KMS-11 (cell line): ENCODE data around the gene TEFM.

Experiments used
- H2AFZ ChIP-seq: fragments of 200-600 bp; sonication (generic); 2 replicates; pipeline ENCODE4 v1.6.1; 2016; ENCODE audit warnings: antibody characterized with exemption, mixed run types, low read depth
- H3K27ac ChIP-seq: fragments of 200-600 bp; sonication (generic); 2 replicates; pipeline ENCODE4 v1.6.1; 2016; ENCODE audit warnings: mild to moderate bottlenecking, mixed run types
- H3K27me3 ChIP-seq: fragments of 200-600 bp; sonication (generic); 2 replicates; pipeline ENCODE4 v1.6.1; 2017; ENCODE audit warnings: mild to moderate bottlenecking, low read depth, mixed run types, moderate library complexity; ENCODE audit not compliant: insufficient read depth
- H3K36me3 ChIP-seq: fragments of 200-600 bp; sonication (generic); 2 replicates; pipeline ENCODE4 v1.6.1; 2017; ENCODE audit warnings: mild to moderate bottlenecking, mixed run types; ENCODE audit not compliant: insufficient read depth
- H3K4me1 ChIP-seq: fragments of 200-600 bp; sonication (generic); 2 replicates; pipeline ENCODE4 v1.6.1; 2016; ENCODE audit warnings: mild to moderate bottlenecking, low read depth, mixed run types; ENCODE audit not compliant: poor library complexity, severe bottlenecking
- H3K4me2 ChIP-seq: fragments of 200-600 bp; sonication (generic); 2 replicates; pipeline ENCODE4 v1.7.0; 2016; ENCODE audit warnings: mild to moderate bottlenecking, mixed run types
- H3K4me3 ChIP-seq: fragments of 200-600 bp; sonication (generic); IDR thresholded peaks from 2 replicates; pipeline ENCODE4 v1.6.1; 2017; ENCODE audit warnings: low read depth, low read length, mixed read lengths; ENCODE audit not compliant: insufficient read depth
- H3K79me2 ChIP-seq: fragments of 200-600 bp; sonication (generic); 2 replicates; pipeline ENCODE4 v1.6.1; 2016; ENCODE audit warnings: low read depth, mixed run types; ENCODE audit not compliant: insufficient read depth
- H3K9ac ChIP-seq: fragments of 200-600 bp; sonication (generic); 2 replicates; pipeline ENCODE4 v1.6.1; 2016; ENCODE audit warnings: mild to moderate bottlenecking, mixed run types
- H4K20me1 ChIP-seq: fragments of 200-600 bp; sonication (generic); 2 replicates; pipeline ENCODE4 v1.6.1; 2016; ENCODE audit warnings: mild to moderate bottlenecking, mixed run types; ENCODE audit not compliant: insufficient read depth
- TF ChIP-seq, protein P1 (sequence below): fragments of 200-600 bp; sonication (generic); conservative IDR thresholded peaks from 2 replicates; pipeline ENCODE4 v1.6.1; 2017; ENCODE audit warnings: low read depth, mild to moderate bottlenecking, antibody characterized with exemption, low read length, moderate library complexity, mixed read lengths

TEFM gene

DNA sequence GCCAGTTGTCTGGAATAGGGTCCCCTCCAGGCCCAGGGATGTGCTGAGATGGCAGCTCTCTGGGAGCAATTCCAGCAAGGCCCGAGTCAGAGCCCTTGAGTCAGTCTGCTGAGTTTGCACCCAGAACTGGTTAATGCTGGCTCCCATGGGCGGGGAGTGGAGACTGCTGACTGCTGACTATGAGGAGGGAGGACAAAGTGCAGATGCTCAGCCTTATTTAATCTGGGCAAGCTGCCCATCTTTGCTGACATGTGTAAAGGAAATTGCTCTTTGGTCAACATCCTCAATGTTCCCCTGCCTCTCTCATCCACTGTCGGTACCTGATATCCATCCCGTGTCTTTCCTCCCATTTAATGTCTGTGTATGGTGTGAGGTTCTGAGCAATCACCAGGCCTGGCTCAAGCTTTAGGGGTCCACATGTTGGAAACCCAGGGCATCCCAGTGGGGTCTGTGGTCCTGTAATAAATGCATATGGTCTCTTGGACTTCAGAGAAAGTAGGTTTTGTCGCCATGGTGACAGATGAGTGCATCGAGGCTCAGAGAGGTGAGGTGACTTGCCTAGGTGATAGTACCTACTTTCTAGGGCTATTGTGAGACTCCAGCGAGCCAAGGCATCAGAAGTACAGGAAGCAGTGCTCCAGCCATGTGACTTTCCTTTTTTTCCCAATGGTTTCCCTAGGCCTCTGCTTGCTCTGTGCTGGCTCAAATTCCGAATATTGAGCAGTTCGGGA is 44.8 kb upstream of the TEFM start:
- Histone ChIP-seq H2AFZ (peak overlapping the region; percentile 38; the same call in 1 of the 2 replicates), H4K20me1 (no peaks in the 10 kb centered on the region), H3K27ac (peak overlapping the region; percentile 46), H3K4me1 (peaks cover 26% of the 10 kb centered on the region), H3K4me3 (no peak overlapping the region), H3K27me3 (no peaks in the 10 kb centered on the region), H3K9ac (0 out of 2 replicates have a peak overlapping the region, but pooled peaks have one; percentile 10), H3K36me3 (no peaks in the 10 kb centered on the region), H3K79me2 (no peaks in the 10 kb centered on the region), H3K4me2 (peak overlapping the region; percentile 41; the same call in 1 of the 2 replicates)
- TF ChIP-seq, protein P1, sequence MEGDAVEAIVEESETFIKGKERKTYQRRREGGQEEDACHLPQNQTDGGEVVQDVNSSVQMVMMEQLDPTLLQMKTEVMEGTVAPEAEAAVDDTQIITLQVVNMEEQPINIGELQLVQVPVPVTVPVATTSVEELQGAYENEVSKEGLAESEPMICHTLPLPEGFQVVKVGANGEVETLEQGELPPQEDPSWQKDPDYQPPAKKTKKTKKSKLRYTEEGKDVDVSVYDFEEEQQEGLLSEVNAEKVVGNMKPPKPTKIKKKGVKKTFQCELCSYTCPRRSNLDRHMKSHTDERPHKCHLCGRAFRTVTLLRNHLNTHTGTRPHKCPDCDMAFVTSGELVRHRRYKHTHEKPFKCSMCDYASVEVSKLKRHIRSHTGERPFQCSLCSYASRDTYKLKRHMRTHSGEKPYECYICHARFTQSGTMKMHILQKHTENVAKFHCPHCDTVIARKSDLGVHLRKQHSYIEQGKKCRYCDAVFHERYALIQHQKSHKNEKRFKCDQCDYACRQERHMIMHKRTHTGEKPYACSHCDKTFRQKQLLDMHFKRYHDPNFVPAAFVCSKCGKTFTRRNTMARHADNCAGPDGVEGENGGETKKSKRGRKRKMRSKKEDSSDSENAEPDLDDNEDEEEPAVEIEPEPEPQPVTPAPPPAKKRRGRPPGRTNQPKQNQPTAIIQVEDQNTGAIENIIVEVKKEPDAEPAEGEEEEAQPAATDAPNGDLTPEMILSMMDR: no peak

DNA sequence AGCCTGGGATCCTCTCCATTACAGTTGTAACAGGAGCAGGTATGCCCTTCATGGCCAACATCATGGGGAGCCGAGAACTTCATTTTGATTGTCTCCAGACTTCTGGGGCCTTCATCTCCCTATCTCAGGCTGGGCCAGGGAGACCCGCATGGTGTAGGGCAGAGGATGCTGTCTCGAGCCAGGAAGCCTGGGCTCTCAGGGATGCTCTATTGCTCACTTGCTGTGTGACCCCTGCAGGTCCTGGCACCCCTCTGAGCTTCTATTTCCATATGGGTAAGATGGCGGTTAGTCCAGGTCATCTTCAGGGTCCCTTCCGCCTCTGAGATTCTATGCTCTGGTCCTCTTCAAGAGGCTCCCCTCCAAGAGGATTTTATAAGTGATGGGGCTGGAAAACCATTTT is 44.2 kb upstream of the TEFM start:
- TF ChIP-seq, protein P1: no peak
- Histone ChIP-seq H4K20me1 (no peaks in the 10 kb centered on the region), H3K9ac (0 out of 2 replicates have a peak overlapping the region, but pooled peaks have one; percentile 10), H3K4me1 (peaks cover 26% of the 10 kb centered on the region), H3K27me3 (no peaks in the 10 kb centered on the region), H2AFZ (peak overlapping the region; percentile 38; the same call in 1 of the 2 replicates), H3K36me3 (no peaks in the 10 kb centered on the region), H3K27ac (peak overlapping the region; percentile 46), H3K4me2 (peak overlapping the region; percentile 41; the same call in 1 of the 2 replicates), H3K4me3 (no peak overlapping the region), H3K79me2 (no peaks in the 10 kb centered on the region)

DNA sequence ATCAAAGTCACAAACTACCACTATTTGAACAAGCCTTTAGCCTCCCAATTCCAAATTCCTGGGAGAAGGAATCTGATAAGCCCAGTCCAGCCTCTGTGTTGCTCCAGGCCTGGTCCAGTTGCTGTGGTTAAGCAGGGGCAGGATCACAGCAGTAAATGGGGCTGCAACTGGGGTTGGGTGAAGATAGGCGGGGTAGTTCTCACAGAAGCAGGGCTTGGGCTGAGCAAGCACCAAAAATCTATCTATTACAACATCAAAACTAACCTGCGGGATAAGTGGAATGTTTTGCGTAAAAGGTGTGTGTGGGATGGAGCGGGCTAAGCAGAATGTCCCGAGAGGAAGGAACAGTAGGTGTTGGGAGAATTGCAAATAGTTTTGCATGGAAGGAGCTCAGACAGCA is 41.8 kb upstream of the TEFM start:
- Histone ChIP-seq H3K9ac (no peak overlapping the region), H3K36me3 (no peaks in the 10 kb centered on the region), H2AFZ (no peak overlapping the region), H3K4me1 (peaks cover 24% of the 10 kb centered on the region), H3K27me3 (no peaks in the 10 kb centered on the region), H3K4me2 (no peak overlapping the region), H3K4me3 (no peak overlapping the region), H3K27ac (no peak overlapping the region), H3K79me2 (no peaks in the 10 kb centered on the region), H4K20me1 (no peaks in the 10 kb centered on the region)
- TF ChIP-seq, protein P1: no peak

DNA sequence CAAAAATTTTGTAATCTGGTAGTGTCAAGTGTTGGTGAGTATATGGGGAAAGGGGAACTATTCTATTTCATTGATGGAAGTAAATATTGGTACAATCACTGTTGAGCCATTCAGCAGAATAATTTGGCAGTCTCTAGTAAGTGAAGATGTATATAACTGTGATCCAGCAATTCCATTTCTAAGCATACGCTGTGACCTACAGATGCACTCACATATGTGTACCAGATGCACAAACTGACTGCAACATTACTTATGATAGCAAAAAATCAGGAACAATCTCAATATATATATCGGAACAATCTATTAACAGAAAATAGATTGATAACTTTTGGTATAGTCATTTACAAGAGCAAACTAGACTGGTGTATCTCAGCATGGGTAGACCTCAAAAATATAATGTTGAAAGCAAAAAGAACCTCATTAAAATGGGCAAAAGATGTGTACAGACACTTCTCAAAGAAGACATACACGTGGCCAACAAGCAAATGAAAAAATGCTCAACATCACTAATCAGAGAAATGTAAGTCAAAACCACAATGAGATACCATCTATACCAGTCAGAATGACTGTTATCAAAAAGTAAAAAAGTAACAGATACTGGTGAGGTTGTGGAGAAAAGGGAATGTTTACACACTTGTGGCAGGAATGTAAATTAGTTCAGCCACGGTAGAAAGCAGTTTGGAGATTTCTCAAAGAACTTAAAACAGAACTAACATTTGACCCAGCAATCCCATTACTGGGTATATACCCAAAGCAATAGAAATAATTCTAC is 36.5 kb upstream of the TEFM start:
- Histone ChIP-seq H3K4me2 (no peak overlapping the region), H3K36me3 (no peaks in the 10 kb centered on the region), H2AFZ (no peak overlapping the region), H3K27ac (no peak overlapping the region), H3K4me1 (peaks cover 30% of the 10 kb centered on the region), H3K9ac (no peak overlapping the region), H3K4me3 (no peak overlapping the region), H3K27me3 (no peaks in the 10 kb centered on the region), H4K20me1 (no peaks in the 10 kb centered on the region), H3K79me2 (no peaks in the 10 kb centered on the region)
- TF ChIP-seq, protein P1: no peak
